Stomach (tissue), 9 donors: ENCODE measurements around the gene GLCE. TPM values are rescaled to one million over a fixed set of nuclear protein-coding genes. Genes with fewer than 3 reads are reported as not detected.
A peak's percentile ranks its signal among the peaks of the same experiment; 100 is the strongest.

ENCODE experiments used
- DNase-seq, 2 donors: peaks; one replicate each; pipeline versions ENCODE4 v3.0.0 to v3.0.0-alpha.2; 2013 to 2019
- H3K27ac ChIP-seq, 5 donors: fragments of 200-600 bp in 4 of 5; sonication (generic) in 4 of 5; one replicate each; pipeline ENCODE4 v1.5.1; 2013 to 2019; ENCODE audit warnings: mild to moderate bottlenecking in 1 of 5, moderate library complexity in 1 of 5
- H3K27me3 ChIP-seq, 3 donors: fragments of 200-600 bp; sonication (generic); one replicate each; pipeline ENCODE4 v1.5.1; 2017 to 2019; ENCODE audit warnings: mixed run types in 1 of 3
- H3K36me3 ChIP-seq, 4 donors: fragments of 200-600 bp; sonication (generic); 1 replicate in 3 of 4; 2 replicates in 1 of 4; pipeline ENCODE4 v1.5.1; 2016 to 2019
- H3K4me1 ChIP-seq, 4 donors: fragments of 200-600 bp; sonication (generic); one replicate each; pipeline ENCODE4 v1.5.1; 2016 to 2019
- H3K4me3 ChIP-seq, 4 donors: fragments of 200-600 bp; sonication (generic) in 3 of 4; one replicate each; pipeline ENCODE4 v1.5.1; 2016 to 2019; ENCODE audit warnings: mild to moderate bottlenecking in 1 of 4
- H3K9me3 ChIP-seq, 4 donors: fragments of 200-600 bp; sonication (generic); one replicate each; pipeline ENCODE4 v1.5.1; 2016 to 2019
- CTCF ChIP-seq, 7 experiments: fragments of 450-650 bp in 4 of 7; fragments of 200-600 bp in 3 of 7; sonication (generic) in 3 of 7; IDR thresholded peaks; one replicate each; pipeline ENCODE4 v1.5.1; 2016 to 2019; ENCODE audit warnings: antibody characterized with exemption in 7 of 7, control low read depth in 2 of 7, mild to moderate bottlenecking in 1 of 7
- EP300 ChIP-seq: sonication (generic); formaldehyde crosslinking; IDR thresholded peaks from one replicate; pipeline ENCODE4 v1.6.1; 2017; ENCODE audit warnings: antibody characterized with exemption
- POLR2A ChIP-seq, 4 donors: fragments of 450-650 bp; IDR thresholded peaks; one replicate each; pipeline ENCODE4 v1.6.1; 2016; ENCODE audit warnings: antibody characterized with exemption in 4 of 4, control low read depth in 2 of 4, mild to moderate bottlenecking in 1 of 4, moderate library complexity in 1 of 4
- POLR2AphosphoS5 ChIP-seq, 3 donors: sonication (generic); formaldehyde crosslinking; IDR thresholded peaks; one replicate each; pipeline ENCODE4 v1.6.1; 2016; ENCODE audit warnings: antibody characterized with exemption in 3 of 3
- WGBS, 5 donors: extraction: QIAGEN DNeasy Blood & Tissue Kit in 3 of 5; methylation state at CpG; one replicate each; pipeline versions ENCODE4 v1.1.5 to v1.1.7; 2013 to 2018; 5-methylcytosine and 5-hydroxymethylcytosine counted together
- intact Hi-C: fragments of 100-400 bp; cut with DNase I; formaldehyde crosslinking; loops from one replicate; pipeline ENCODE4 v1.15.1; 2023; ENCODE audit warnings: low total_unique reads
- polyA plus RNA-seq, 3 donors: library from polyadenylated mRNA; stranded (reverse); fragments of 200-250 nt; gene quantifications; one replicate each; pipeline ENCODE4 v1.2.3, GENCODE V29; 2013
- total RNA-seq, 5 donors: library from RNA; depleted of rRNA; stranded (reverse); fragments of >200 nt; gene quantifications; one replicate each; pipeline versions ENCODE4 v1.1.0 to v1.2.3, GENCODE V29; 2014 to 2016
- donor health status: healthy with polysubstance abuse.
- donor health status: Bipolar disorder and iron deficiency.
- donor health status: healthy.

Gene GLCE
- total and polyA plus RNA-seq, 8 donors = 5.5 to 50.9 (median 22.1) TPM

GRCh38 chr15:69302929-69303328 lies 142.5 kb downstream of the GLCE start:
- Histone ChIP-seq H3K27me3 (peaks cover 0 to 38% (median 15%) of the 10 kb centered on the region in 3 donors), H3K4me1 (peaks cover 17 to 23% (median 21%) of the 10 kb centered on the region in 4 donors), H3K4me3 (no peak overlapping the region), H3K27ac (peak overlapping the region in 1 of 5 donors; percentile 49), H3K9me3 (no peaks in the 10 kb centered on the region), H3K36me3 (no peaks in the 10 kb centered on the region)
- TF ChIP-seq POLR2AphosphoS5 (IDR thresholded peaks at IDR 0.05) = no peak
- no peak for TF ChIP-seq CTCF (IDR thresholded peaks at IDR 0.05)
- no peak for TF ChIP-seq POLR2A (IDR thresholded peaks at IDR 0.05)
- TF ChIP-seq EP300 = no peak
- intact Hi-C loops = no loop called here
- 62 to 91% (median 77%) methylated on average over 3 of the region's 3 CpGs for WGBS, 5 donors
- DNase-seq = no peak

- H3K27ac ChIP-seq = peak overlapping the region in 4 of 5 donors; percentile 32 to 57 (median 50)
- DNase-seq = no peak
- TF ChIP-seq POLR2A (IDR thresholded peaks at IDR 0.05) (no peak), EP300 (no peak), CTCF (IDR thresholded peaks at IDR 0.05) (no peak)
- H3K4me1 ChIP-seq = peaks cover 15 to 18% (median 17%) of the 10 kb centered on the region in 4 donors
- intact Hi-C loops = no loop called here
- no peaks in the 10 kb centered on the region for H3K9me3 ChIP-seq
- H3K36me3 ChIP-seq = no peaks in the 10 kb centered on the region
- no peak overlapping the region for H3K4me3 ChIP-seq
- H3K27me3 ChIP-seq = peaks cover 0 to 32% (median 11%) of the 10 kb centered on the region in 3 donors
- WGBS, 5 donors = 66 to 90% (median 77%) methylated on average over 5 to 6 of the region's 6 CpGs
Measured at GRCh38 chr15:69303337-69304181, 143.1 kb downstream of the GLCE start.

DNA sequence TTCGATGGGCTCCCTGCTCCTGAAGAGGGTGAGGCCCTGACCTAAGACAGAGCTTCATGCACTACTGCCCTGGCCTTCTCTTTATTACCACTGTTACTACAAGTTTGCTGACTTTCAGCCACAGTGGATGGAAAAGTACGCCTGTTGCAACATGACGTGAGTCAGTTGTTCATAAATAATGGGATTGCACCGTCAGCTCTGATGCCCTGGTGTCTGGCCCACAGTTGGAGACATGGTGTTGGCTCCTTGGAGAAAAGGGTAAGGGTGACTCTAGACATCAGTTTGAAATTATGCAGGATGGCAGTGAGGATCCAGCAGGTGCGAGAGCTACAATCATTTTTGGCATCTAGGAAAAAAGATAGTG lies 143.7 kb downstream of the GLCE start:
- intact Hi-C loops = no loop called here
- no peak for DNase-seq
- H3K4me1 ChIP-seq = peaks cover 9 to 12% (median 11%) of the 10 kb centered on the region in 4 donors
- WGBS, 5 donors = 48 to 87% (median 65%) methylated on average over 5 of the region's 5 CpGs
- H3K9me3 ChIP-seq = no peaks in the 10 kb centered on the region
- H3K36me3 ChIP-seq = no peaks in the 10 kb centered on the region
- H3K27ac ChIP-seq = peak overlapping the region; percentile 37 to 57 (median 49)
- H3K4me3 ChIP-seq = no peak overlapping the region
- H3K27me3 ChIP-seq = peaks cover 0 to 26% (median 5%) of the 10 kb centered on the region in 3 donors
- TF ChIP-seq POLR2A (IDR thresholded peaks at IDR 0.05) (no peak), POLR2AphosphoS5 (IDR thresholded peaks at IDR 0.05) (peak in 2 of 3 donors; percentile 19 to 21)

DNA sequence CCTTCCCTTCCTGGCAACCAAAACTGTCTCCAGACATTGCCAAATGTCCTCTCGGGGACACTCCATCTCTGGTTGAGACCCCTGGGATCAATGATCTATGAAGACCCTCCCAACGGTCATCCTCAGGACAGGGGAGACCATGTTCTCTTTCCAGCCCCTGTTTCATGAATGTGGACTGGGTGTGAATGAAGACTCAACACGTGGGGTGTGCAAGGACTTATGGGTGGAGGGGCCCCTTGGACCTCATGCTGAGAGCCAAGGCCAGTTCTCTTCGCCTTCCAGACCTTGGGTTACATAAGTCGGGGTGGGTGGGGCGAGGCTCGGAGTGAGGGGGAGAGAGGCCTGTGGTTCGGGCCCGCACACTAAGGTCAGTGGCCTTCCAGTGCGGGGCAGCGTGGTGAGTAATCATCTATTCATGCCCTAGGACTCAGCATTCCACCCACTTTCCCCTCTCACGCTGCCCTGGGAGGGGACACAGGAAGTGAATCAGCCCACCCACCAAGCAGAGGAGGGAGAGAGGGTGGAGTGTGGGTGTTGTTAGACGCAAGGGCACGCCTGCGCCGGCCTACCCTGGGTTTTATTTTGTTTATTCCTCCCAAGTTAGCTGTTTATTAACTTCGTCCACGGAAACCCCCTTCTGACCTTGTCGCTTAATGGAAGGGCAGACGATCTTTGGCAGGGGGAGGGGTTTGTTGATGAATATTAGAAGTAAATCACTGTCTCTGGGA lies 144.9 kb downstream of the GLCE start:
- 61 to 71% (median 67%) methylated on average over 20 of the region's 20 CpGs for WGBS, 5 donors
- Histone ChIP-seq H3K4me1 (peaks cover 0 to 4% (median under 1%) of the 10 kb centered on the region in 4 donors), H3K4me3 (no peak overlapping the region), H3K27me3 (peaks cover 0 to 14% (median 0%) of the 10 kb centered on the region in 3 donors), H3K27ac (peak overlapping the region in 4 of 5 donors; percentile 37 to 60 (median 48)), H3K36me3 (no peaks in the 10 kb centered on the region), H3K9me3 (no peaks in the 10 kb centered on the region)
- TF ChIP-seq POLR2AphosphoS5 (IDR thresholded peaks at IDR 0.05) (peak in 1 of 3 donors; percentile 12), POLR2A (IDR thresholded peaks at IDR 0.05) (no peak), EP300 (no peak)
- intact Hi-C loops = no loop called here
- DNase-seq = peak in 1 of 2 donors; percentile 62

- Histone ChIP-seq H3K4me3 (no peak overlapping the region), H3K4me1 (peaks cover 0 to 4% (median 0%) of the 10 kb centered on the region in 4 donors), H3K9me3 (no peaks in the 10 kb centered on the region), H3K27me3 (peaks cover 0 to 13% (median 0%) of the 10 kb centered on the region in 3 donors), H3K27ac (peak overlapping the region; percentile 24 to 60 (median 37)), H3K36me3 (no peaks in the 10 kb centered on the region)
- DNase-seq = no peak
- 88 to 97% (median 91%) methylated on average over 9 of the region's 9 CpGs for WGBS, 5 donors
- TF ChIP-seq POLR2AphosphoS5 (IDR thresholded peaks at IDR 0.05) = no peak
- no peak for TF ChIP-seq CTCF (IDR thresholded peaks at IDR 0.05)
- TF ChIP-seq POLR2A (IDR thresholded peaks at IDR 0.05) = no peak
- no peak for TF ChIP-seq EP300
- intact Hi-C loops = no loop called here
Measured at GRCh38 chr15:69305933-69306568, 145.6 kb downstream of the GLCE start.
